ENCODE measurements around the gene RAB17. TPM values are rescaled to one million over a fixed set of nuclear protein-coding genes. Genes with fewer than 3 reads are reported as not detected.

The RAB17 gene
- polyA plus RNA-seq, 1 donor (not counting 4 experiments of a cell fraction or from before 2014, with no cell fraction given): 2.4 TPM

DNA sequence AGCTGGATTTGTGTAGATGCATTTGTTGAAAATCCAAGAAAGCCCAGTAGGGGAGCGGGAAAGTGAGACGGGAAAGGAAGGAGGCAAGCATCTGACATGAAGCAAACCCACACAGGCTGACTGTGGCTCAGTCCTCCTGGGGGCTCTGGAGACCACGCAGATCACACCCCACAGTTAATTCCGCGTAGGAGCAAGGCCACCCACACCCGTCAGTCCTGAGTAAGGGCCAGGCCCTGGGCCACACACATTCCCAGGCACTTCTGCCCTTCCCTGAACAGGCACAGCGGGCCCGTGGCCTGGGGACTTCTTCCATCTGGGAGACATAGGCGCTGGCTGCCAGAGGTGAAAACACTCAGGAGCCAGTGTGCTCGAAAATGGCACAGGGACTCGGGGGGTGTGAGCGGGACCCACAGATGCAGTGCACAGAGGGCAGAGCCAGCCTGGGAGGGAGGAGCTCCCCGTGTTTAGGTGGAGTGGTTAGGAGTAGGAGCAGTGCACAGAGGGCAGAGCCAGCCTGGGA, 43.6 kb downstream of the RAB17 start:
- DNase-seq (ENCODE audit: low read depth, low spot score) (no peak), FAIRE-seq (no peak)
- Histone ChIP-seq H3K79me2 (ENCODE audit: control insufficient read depth, insufficient read depth, low read length) (no peaks in the 10 kb centered on the region), H3K4me1 (ENCODE audit: control insufficient read depth, extremely low read depth, insufficient read depth, low read length) (peaks cover 2% of the 10 kb centered on the region), H3K27ac (ENCODE audit: control insufficient read depth, insufficient read depth, low read length) (no peak overlapping the region), H3K36me3 (ENCODE audit: control insufficient read depth in 2 of 2, extremely low read depth in 1 of 2, insufficient read depth in 2 of 2, low read length in 2 of 2) (no peaks in the 10 kb centered on the region), H3K4me2 (ENCODE audit: control insufficient read depth, extremely low read depth, insufficient read depth, low read depth, low read length) (no peak overlapping the region), H3K9ac (ENCODE audit: control insufficient read depth, extremely low read depth, insufficient read depth, low read length) (no peak overlapping the region), H3K9me3 (ENCODE audit: control insufficient read depth, low read depth, low read length) (no peaks in the 10 kb centered on the region), H4K20me1 (ENCODE audit: control insufficient read depth, extremely low read depth, insufficient read depth, low read length) (no peaks in the 10 kb centered on the region), H2AFZ (ENCODE audit: control insufficient read depth, low read length) (no peak overlapping the region), H3K4me3 (ENCODE audit: control insufficient read depth in 2 of 3, extremely low read depth in 1 of 3, insufficient read depth in 2 of 3, low read depth in 1 of 3, low read length in 3 of 3) (no peak overlapping the region), H3K9me1 (ENCODE audit: control insufficient read depth, extremely low read depth, insufficient read depth, low read length) (no peaks in the 10 kb centered on the region), H3K27me3 (ENCODE audit: control insufficient read depth, extremely low read depth, insufficient read depth, low read length) (peaks cover 12% of the 10 kb centered on the region)
- dilution Hi-C loops (cut with MboI; ENCODE audit: extremely low pct_ligation_motif_present, low sequenced_read_pairs): no loop called here
- TF ChIP-seq, protein P1, sequence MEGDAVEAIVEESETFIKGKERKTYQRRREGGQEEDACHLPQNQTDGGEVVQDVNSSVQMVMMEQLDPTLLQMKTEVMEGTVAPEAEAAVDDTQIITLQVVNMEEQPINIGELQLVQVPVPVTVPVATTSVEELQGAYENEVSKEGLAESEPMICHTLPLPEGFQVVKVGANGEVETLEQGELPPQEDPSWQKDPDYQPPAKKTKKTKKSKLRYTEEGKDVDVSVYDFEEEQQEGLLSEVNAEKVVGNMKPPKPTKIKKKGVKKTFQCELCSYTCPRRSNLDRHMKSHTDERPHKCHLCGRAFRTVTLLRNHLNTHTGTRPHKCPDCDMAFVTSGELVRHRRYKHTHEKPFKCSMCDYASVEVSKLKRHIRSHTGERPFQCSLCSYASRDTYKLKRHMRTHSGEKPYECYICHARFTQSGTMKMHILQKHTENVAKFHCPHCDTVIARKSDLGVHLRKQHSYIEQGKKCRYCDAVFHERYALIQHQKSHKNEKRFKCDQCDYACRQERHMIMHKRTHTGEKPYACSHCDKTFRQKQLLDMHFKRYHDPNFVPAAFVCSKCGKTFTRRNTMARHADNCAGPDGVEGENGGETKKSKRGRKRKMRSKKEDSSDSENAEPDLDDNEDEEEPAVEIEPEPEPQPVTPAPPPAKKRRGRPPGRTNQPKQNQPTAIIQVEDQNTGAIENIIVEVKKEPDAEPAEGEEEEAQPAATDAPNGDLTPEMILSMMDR (optimal IDR thresholded peaks at IDR 0.05 in 1 of 3, IDR thresholded peaks at IDR 0.05 in 1 of 3, conservative IDR thresholded peaks at IDR 0.05 in 1 of 3; ENCODE audit: extremely low read depth in 1 of 3, insufficient read depth in 2 of 3, low read length in 3 of 3): no peak
- no peak for TF ChIP-seq EZH2 (IDR thresholded peaks at IDR 0.05; ENCODE audit: low read length)

DNA sequence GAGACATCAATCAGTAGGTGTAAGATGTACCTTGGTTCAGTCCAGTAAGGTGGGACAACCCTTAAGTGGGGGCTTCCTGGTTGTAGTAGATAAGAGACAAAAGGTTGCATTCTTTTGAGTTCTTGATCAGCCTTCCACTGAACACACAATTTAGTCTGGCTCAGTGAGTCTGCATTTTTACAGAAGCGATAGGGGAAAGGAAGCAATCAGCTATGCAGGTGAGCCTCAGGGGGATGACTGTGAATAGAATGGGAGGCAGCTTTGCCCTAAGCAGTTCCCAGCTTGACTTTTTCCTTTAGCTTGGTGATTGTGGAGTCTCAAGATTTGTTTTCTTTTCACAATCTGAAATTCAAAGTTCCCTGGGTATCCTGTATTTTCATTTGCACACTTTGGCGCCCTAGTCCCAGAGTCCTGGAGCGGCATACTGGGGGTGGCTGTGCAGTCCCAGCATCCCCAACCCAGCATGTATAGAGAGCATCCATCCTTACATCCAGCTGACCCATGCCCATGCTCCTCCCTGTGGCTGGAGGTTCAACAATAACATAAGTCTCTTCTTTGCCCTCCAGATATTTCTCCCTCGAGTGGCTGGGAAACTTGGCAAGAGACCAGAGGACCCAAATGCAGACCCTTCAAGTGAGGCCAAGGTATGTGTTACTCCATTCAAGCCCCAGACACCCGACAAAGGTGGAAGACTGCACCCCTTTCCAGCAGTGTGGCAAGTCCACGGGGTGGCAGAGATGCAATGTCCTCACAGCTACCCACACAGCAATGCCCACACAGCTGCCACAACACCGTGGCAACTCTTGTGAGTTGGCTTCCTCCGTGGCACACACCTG, 44.3 kb downstream of the RAB17 start:
- Histone ChIP-seq H3K4me3 (ENCODE audit: control insufficient read depth in 2 of 3, extremely low read depth in 1 of 3, insufficient read depth in 2 of 3, low read depth in 1 of 3, low read length in 3 of 3) (no peak overlapping the region), H3K9ac (ENCODE audit: control insufficient read depth, extremely low read depth, insufficient read depth, low read length) (no peak overlapping the region), H3K27me3 (ENCODE audit: control insufficient read depth, extremely low read depth, insufficient read depth, low read length) (peaks cover 11% of the 10 kb centered on the region), H3K79me2 (ENCODE audit: control insufficient read depth, insufficient read depth, low read length) (no peaks in the 10 kb centered on the region), H2AFZ (ENCODE audit: control insufficient read depth, low read length) (no peak overlapping the region), H3K9me1 (ENCODE audit: control insufficient read depth, extremely low read depth, insufficient read depth, low read length) (peaks cover 1% of the 10 kb centered on the region), H3K27ac (ENCODE audit: control insufficient read depth, insufficient read depth, low read length) (no peak overlapping the region), H3K36me3 (ENCODE audit: control insufficient read depth in 2 of 2, extremely low read depth in 1 of 2, insufficient read depth in 2 of 2, low read length in 2 of 2) (no peaks in the 10 kb centered on the region), H4K20me1 (ENCODE audit: control insufficient read depth, extremely low read depth, insufficient read depth, low read length) (no peaks in the 10 kb centered on the region), H3K4me1 (ENCODE audit: control insufficient read depth, extremely low read depth, insufficient read depth, low read length) (peaks cover 2% of the 10 kb centered on the region), H3K4me2 (ENCODE audit: control insufficient read depth, extremely low read depth, insufficient read depth, low read depth, low read length) (no peak overlapping the region), H3K9me3 (ENCODE audit: control insufficient read depth, low read depth, low read length) (no peaks in the 10 kb centered on the region)
- dilution Hi-C loops (cut with MboI; ENCODE audit: extremely low pct_ligation_motif_present, low sequenced_read_pairs): no loop called here
- FAIRE-seq (no peak), DNase-seq (ENCODE audit: low read depth, low spot score) (no peak)
- TF ChIP-seq, protein P1 (optimal IDR thresholded peaks at IDR 0.05 in 1 of 3, IDR thresholded peaks at IDR 0.05 in 1 of 3, conservative IDR thresholded peaks at IDR 0.05 in 1 of 3; ENCODE audit: extremely low read depth in 1 of 3, insufficient read depth in 2 of 3, low read length in 3 of 3): no peak
- no peak for TF ChIP-seq EZH2 (IDR thresholded peaks at IDR 0.05; ENCODE audit: low read length)

Data from keratinocyte (primary cell).